NT2/D1 (cell line): ENCODE results near the gene MADD.

Source experiments
- SUZ12 ChIP-seq: IDR thresholded peaks from 2 replicates; pipeline ENCODE4 v1.6.1; 2011; ENCODE audit not compliant: insufficient read length, insufficient read depth; ENCODE audit errors: extremely low read depth
- YY1 ChIP-seq: IDR thresholded peaks from 2 replicates; pipeline ENCODE4 v1.6.1; 2011; ENCODE audit not compliant: insufficient read length, insufficient read depth
- ZNF274 ChIP-seq: IDR thresholded peaks from 2 replicates; pipeline ENCODE4 v1.6.1; 2011; ENCODE audit warnings: mild to moderate bottlenecking, low read depth, low read length

DNA sequence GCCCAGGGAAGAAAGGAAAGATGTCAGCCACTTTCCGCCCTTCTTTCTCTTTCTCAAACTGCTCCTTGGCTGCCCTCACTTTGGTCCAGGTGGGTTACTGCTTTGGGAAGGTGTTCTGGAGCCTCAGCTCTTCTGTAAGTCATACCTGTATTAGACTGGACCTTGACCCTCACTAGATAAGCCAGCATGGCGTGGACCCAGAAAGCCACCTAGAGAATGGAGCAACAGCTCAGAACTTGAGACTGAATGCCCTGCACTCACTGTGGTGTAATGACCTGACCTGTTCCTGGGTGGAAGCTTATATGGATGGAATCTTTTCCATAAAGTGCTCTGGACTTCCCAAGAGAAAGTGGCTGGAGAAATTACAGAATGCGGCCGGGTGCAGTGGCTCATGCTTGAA is 36.9 kb upstream of the MADD start:
- TF ChIP-seq SUZ12 (no peak), ZNF274 (no peak), YY1 (no peak)
